HG02884 (cell line): ENCODE results near the gene TRIM40.
"Not testable (repeated sequence)": the region's sequence is repeated elsewhere in the genome, so short reads cannot be mapped to it uniquely, and the experiment has no call there.

Source experiments
- ATAC-seq: cut with Tn5 transposase; IDR thresholded peaks from one replicate; pipeline ENCODE4 v1.9.1; 2021; ENCODE audit warnings: mild to moderate bottlenecking, moderate library complexity; ENCODE audit not compliant: unreplicated experiment

TRIM40 gene

DNA sequence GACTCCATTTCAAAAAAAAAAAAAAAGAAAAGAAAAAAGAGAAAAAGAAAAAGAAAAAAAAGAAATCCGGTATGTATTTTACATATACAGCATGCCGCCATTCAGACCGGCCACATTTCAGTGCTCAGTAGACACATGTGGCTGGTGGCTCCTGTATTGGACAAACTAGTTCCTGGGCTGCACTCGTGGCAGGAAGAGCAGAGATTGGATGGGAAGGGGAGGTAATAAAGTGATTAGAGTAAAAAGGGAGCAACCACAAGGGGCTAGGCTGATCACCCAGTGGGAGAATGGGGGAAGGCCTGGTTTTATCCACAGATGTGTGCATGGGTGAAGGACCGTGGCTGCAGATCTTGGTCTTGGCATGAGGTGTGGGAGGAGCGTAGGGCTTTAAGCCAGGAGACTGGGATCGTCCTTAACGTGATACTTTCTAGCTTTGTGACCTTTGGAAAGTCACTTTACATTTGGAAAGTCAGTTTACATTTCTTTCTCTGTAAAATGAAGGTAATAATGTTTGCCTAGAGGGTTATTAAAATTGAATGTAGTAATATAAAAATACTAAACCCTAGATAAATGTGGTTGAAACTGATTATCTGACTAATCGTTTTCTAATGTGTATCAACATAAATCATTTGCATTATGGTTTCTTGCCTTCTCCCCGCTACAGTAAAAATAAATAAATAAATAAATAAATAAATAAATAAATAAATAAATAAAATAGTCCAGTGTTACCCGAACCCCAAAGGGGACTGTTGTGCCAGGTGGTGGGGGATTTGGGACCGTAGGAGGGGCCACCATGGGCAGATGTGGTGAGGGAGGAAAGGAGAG is 26.5 kb downstream of the TRIM40 start:
- ATAC-seq = no peak

DNA sequence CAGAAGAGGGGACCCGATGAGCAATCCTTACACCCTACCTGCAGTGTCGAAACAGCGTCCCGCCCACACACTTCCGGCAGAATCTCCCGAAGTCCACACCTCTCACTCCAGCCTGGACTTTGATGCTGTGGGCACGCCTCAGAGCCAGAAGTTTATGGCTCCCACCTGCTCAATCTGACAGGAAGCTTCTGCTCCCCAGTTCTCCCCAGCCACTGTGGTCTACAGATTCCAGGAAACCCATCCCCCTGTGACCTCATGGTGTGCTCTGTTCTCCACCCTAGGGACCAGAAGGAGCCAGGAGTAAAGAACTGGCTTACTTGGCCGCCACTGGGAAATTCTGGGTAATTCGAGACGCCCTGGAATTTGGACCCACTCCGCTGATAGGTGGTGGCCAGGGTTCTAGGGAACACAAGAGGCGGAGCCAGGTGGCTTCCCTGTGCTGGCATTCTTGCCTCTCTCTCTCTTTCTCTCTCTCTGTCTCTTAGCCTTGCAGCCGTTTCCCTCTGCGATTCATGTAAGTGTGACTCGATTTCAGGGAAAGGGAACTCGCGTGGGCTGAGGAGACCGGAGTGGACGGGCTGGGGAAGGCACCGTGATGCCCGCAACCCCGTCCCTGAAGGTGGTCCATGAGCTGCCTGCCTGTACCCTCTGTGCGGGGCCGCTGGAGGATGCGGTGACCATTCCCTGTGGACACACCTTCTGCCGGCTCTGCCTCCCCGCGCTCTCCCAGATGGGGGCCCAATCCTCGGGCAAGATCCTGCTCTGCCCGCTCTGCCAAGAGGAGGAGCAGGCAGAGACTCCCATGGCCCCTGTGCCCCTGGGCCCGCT is 27.4 kb downstream of the TRIM40 start, which contains the start of gene TRIM15:
TRIM15 (plus strand) TSS at position 457 of the 828 bp plus-strand sequence; CDS start at position 596, 139 bp downstream.
- no peak for ATAC-seq

DNA sequence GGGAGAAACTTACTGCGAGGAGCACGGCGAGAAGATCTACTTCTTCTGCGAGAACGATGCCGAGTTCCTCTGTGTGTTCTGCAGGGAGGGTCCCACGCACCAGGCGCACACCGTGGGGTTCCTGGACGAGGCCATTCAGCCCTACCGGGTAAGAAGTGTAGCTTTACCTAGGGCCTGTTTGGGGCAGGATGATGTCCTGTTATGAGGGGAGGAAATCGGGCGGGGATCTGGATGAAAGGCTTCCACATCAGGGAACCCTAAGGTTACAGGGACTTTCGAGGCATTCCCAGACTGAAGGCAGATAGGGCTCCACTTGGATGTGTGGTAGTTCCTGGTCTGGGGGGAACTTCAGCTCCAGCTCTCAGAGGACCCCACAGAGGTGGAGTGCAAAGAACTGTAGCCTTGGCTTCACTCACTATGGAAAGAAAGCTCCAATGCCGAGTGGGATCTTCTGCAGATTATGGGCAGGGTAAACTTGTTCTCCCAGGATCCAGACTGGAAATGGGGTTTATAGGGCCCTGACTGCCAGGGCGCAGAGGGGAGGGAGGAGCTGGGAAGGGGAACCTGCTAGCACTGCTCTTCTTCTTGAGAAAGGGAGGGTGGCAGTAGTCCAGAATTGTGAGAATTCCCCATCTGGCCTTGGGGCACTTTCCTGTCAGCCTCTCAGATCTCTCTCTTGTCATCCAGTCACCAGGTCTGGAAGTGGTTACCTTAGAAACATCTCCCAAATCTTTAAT is 28.1 kb downstream of the TRIM40 start:
- ATAC-seq = no peak

DNA sequence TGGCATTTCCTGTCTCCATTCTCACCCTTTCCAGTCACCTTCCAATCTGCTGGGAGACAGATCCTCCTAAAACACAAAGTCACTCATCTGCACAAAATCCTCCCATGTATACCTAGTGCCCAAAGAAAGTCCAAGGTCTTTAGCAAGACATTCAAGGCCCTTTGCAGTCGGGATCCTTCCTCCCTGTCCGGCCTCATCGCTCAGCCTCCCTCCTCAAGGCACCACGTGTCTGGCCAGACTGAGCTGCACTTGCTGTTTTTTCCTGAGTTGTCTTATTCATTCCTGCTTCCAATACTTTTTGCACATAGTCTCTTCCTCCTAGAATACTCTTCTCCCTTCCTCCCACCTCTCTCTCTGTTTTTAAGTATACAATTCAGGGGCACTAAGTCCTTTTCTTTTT is 28.8 kb downstream of the TRIM40 start:
- ATAC-seq = no peak

DNA sequence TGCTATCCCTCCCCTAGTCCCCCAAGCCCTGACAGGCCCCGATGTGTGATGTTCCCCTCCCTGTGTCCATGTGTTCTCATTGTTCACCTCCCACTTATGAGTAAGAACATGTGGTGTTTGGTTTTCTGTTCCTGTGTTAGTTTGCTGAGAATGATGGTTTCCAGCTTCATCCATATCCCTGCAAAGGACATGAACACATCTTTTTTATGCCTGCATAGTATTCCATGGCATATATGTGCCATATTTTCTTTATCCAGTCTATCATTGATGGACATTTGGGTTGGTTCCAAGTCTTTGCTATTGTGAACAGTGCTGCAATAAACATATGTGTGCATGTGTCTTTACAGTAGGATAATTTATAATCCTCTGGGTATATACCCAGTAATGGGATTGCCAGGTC is 29.3 kb downstream of the TRIM40 start:
- not testable (repeated sequence) for ATAC-seq

DNA sequence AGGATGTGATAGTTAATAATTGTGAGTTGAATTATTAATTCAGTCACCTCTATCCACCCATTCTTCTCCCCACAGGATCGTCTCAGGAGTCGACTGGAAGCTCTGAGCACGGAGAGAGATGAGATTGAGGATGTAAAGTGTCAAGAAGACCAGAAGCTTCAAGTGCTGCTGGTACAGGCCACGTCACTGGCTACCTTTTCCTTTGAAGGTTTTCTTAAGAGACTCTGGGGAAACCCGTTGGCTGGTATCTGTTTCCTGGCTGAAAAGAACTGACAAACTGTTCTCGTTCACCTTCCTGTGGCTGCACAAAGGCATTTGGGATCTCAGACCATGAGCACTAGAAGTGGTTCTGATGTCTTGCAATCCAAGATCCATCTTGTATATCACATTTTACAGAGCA is 31.2 kb downstream of the TRIM40 start:
- ATAC-seq = no peak

DNA sequence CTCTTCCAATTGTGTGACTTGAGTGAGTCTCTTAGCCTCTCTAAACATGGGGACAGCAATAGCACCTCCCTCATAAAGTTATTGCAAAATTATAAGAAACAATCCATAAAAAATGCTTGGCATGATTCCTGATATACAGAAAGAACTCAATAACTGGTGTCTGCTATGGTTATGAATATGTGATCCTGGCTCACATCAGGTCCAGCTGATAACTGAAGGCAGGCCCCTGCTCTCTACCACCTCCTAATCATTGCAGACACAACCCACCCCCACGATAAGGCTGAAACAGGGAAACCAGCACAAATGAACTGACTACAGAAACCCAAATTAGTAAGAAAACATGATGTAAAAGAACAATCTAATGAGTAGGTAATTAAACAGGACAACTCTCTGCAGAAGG is 32.8 kb downstream of the TRIM40 start:
- ATAC-seq = no peak

DNA sequence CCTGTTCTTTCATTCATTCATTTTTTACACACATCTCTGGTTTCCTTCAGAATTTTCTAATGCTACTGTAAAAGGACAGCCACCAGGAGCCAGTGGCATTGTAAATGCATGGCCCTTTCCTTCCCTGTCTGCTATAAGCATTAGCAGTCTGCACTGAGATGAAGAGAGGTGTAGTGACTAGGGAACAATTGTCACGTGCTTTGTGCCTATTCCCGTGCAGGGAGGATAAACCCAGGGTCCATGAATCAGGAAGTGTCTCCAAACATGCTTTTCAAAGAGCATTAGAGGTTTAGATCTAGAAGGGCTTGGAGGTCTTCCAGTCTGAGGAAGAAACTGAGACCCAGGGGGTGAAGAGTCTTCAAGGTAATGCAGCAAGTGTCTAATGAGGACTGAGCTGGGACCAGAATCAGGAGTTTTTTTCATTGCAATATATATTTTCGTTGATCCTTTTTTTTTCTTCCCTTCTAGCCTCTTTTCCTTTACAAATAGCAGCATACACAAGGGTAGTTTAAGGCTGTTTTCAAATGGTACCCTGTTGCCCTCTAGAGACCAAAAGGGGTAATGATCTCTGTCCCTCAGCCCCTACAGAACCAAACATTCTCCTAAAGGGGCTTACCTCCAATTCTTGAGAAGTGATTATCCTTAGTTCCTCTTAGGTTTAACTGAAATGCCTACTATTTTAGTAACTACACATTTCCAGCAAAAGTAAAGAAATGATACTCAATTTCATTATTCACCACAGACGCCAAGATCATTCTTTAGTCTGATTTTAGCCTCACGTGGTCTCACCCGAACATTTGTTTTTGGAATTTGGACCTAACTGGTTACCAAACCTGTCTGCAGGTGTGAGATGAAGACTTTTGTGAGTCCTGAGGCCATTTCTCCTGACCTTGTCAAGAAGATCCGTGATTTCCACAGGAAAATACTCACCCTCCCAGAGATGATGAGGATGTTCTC is 34.0 kb downstream of the TRIM40 start:
- no peak for ATAC-seq

DNA sequence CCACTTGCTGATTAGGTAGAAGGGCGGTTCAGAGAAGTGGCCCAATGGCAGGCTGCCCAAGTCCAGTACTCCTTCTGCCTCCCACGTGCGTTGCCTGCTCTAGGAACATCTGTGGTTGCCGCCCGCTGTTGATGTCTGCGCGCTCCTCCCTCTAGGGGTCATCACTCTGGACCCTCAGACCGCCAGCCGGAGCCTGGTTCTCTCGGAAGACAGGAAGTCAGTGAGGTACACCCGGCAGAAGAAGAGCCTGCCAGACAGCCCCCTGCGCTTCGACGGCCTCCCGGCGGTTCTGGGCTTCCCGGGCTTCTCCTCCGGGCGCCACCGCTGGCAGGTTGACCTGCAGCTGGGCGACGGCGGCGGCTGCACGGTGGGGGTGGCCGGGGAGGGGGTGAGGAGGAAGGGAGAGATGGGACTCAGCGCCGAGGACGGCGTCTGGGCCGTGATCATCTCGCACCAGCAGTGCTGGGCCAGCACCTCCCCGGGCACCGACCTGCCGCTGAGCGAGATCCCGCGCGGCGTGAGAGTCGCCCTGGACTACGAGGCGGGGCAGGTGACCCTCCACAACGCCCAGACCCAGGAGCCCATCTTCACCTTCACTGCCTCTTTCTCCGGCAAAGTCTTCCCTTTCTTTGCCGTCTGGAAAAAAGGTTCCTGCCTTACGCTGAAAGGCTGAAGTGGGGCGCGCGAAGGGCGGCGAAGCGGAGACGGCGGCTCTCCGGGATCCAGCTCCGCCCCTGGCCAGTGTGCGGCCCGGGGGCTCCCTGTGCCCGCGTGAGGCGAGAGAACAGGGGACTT is 35.9 kb downstream of the TRIM40 start:
- ATAC-seq = no peak

DNA sequence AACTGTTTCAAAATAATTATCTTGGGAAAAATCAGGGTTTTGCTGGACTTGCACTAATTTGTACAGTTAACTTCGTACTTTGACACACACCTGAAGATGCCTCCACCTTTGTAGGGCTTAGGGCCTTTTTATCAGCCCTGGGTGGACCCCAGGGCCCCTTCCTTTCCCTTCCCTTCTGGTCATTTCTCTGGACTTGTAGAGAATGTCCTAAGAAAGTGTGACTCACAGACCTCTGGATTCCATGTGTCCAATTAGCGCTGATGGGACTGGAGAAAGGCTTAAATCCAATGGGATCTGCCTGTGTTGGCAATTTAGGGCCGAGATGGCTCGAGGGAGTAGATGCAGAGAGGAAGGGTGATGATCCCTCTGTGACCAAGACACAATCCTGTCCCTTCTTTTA is 36.7 kb downstream of the TRIM40 start:
- ATAC-seq = no peak

DNA sequence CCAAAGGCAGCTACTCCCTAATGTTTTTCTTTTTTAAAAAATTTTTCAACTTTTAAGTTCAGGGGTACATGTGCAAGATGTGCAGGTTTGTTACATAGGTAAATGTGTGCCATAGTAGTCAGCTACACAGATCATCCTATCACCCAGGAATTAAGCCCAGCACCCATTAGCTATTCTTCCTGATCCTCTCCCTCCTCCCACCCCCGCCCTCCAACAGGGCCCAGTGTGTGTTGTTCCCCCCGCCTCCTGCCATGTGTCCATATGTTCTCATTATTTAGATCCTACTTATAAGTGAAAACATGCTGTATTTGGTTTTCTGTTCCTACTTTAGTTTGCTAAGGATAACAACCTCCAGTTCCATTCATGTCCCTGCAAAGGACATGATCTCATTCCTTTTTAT is 39.8 kb downstream of the TRIM40 start:
- ATAC-seq = no peak

DNA sequence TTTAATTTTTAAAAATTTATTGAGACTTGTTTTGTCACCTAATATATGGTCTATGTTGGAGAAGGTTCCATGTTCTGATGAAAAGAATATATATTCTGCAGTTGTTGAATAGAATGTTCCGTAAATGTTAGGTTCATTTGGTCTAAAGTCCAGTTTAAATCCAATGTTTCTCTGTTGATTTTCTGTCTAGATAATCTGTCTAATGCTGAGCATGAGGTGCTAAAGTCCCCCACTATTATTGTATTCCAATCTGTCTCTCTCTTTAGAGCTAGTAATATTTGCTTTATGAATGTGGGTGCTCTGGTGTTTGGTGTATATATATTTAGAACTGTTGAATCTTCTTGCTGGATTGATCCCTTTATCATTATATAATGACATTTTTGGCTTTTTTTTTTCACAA is 42.9 kb downstream of the TRIM40 start:
- no peak for ATAC-seq

DNA sequence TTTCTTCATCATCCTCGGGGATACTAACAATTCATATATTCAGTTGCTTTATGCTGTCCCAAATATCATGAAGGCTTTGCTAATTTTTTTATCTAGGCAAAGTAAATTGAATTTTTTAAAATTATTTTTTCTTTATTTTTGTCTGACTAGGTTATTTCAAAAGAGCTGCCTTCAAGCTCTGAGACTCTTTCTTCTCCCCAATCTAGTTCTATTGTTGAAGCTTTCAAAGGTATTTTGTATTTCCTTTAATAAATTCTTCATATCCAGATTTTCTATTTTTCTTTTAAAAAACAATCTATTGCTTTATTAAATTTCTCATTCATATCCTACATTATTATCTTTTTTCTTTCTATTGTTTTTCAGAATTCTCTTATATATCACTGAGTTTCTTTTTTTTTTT is 44.2 kb downstream of the TRIM40 start:
- ATAC-seq = no peak

DNA sequence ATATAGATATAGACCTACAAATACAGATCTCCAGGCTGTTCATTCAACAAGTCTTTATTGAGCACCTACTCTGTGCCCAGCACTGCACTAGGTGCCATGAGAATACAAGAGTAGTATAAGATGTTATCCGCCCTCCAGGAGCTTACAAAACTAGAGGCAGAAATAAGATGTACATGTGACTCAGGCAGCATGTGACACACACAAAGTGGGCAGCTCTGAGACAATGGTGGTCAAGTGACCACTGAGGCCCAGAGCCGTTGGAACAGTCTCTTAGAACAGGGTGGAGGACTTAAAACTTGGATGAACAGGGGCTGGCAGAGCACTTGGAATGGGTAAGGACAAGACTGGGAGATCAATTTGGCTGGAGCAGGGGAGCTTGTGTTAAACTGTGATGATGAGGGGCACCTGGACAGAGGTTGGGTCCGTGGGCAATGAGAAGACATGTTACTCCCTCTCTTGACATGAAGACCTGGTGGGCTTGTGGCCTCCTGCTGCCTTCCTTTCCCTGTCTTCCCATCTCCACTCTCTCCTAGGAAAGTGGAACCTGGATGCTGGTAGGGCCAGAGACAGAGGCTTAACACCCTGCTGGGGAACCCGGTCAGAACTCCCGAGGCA is 48.6 kb downstream of the TRIM40 start:
- no peak for ATAC-seq

DNA sequence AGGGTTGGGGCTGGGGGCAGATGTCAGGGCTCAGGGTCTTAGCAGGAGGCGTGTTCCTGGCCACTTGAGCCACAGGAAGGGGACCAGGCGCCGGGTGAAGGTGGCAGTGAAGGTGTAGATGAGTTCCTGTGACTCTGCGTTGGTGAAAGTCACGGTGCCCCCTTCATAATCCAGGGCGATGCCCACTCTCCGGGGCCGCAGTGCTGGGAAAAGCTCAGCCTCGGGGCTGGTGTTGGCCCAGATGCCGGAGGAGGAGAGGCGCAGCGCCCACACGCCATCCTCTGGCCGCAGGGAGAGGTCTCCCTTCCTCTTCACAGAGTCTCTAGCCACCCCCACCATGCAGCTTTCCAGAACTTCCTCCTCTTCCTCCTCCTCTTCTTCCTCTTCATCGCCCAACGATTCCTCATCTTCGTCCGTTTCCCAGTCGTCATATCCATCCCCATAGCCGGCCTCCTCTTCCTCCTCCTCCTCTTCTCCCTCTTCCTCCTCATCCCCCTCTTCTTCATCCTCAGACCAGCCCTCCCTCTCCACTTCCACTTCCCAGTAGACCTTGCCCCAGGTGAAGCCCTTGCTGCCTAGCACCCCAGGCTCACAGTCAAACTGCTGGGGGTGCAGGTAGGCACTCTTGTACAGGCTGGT is 50.0 kb downstream of the TRIM40 start:
- ATAC-seq = no peak

DNA sequence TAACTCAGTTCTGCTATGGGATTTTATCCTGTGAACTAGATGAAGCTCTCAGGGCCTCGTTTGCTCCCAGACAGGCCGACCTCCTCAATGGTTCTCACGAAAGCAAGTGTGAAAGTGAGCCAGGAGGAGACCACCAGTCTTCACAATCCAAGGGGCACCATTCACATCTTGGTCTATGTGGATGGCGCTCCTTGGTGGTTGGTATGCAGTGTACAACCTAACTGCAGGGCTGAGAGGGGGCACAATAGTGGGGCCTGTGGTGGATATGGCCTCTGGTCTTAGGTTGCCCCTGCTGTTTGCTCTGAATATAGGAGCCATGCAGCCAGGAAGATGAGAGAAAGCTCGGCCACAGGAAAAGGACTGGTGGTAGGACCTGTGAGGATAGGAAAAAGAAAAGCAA is 52.6 kb downstream of the TRIM40 start:
- ATAC-seq = no peak

DNA sequence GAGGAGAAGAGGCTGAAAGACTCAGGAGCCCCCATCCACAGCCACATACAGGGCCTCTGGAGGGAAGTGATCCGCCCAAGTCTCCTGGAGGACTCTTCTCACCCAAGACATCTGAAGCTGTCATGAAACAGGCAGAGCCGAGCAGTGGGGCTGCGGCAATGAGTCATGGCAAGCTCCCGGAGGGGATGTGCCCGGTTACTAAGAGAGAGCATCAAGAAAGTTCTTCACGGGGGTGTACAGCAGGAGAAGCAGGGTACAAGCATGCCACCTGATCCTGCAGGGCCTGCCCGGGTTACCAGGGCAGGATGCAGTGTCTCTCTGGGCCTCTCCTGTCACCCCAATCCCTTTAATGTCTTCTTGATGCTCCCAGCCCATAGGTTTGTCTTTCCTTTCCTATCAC is 56.1 kb downstream of the TRIM40 start:
- ATAC-seq = no peak
